HepG2 (cell line): Measurements from ENCODE around the gene RBMS2. TPM values are rescaled to one million over a fixed set of nuclear protein-coding genes. Genes with fewer than 3 reads are reported as not detected.

Experiments used
- ATAC-seq: fragments of 200-7000 bp; cut with Tn5 transposase; 3 replicates; pipeline ENCODE4 v1.9.1; 2020; ENCODE audit warnings: mild to moderate bottlenecking, moderate library complexity
- BruUV-seq: library from RNA; stranded (reverse); fragments of 400-500 nt; replicated peaks from 2 replicates; lab custom pipeline; 2021; lab: Mats Ljungman, UMichigan
- CTCF ChIA-PET: fragments of 300-600 bp; formaldehyde crosslinking; extraction: SDS; loops from one replicate; lab custom pipeline; 2021; ENCODE audit warnings: low total read pairs, inconsistent platforms, low intra/inter-chr PET ratio; lab: Yijun Ruan, JAX
- POLR2A ChIA-PET: fragments of 350-600 bp; sonication (Branson Sonifier 250); formaldehyde crosslinking; loops from one replicate; lab custom pipeline; 2020; ENCODE audit warnings: antibody characterized with exemption, inconsistent platforms; lab: Yijun Ruan, JAX
- DNase-seq: peaks from one replicate; pipeline ENCODE4 v3.0.0-alpha.2; 2015; ENCODE audit warnings: low spot score
- FAIRE-seq: peaks from 3 replicates; lab custom pipeline; 2011; peaks lifted over from hg19 to GRCh38; lab: Jason Lieb, UNC
- H2AFZ ChIP-seq: one replicate; pipeline ENCODE4 v1.6.1; 2011; ENCODE audit warnings: low read length, inconsistent platforms
- H3K27ac ChIP-seq: fragments of 300-600 bp; 3 replicates; pipeline ENCODE4 v1.8.0; 2011; ENCODE audit warnings: mixed run types, mild to moderate bottlenecking, mixed read lengths, low read length, inconsistent platforms; ENCODE audit not compliant: insufficient read depth; ENCODE audit errors: extremely low read length
- H3K27me3 ChIP-seq, 2 experiments: fragments of 200-600 bp in 1 of 2; 2 replicates in 1 of 2; 3 replicates in 1 of 2; pipeline versions ENCODE4 v1.6.0 to v1.8.0; 2011; ENCODE audit warnings: low read length in 2 of 2, mild to moderate bottlenecking in 2 of 2, moderate library complexity in 2 of 2, inconsistent platforms in 1 of 2; ENCODE audit not compliant: insufficient read depth in 2 of 2, control insufficient read depth in 1 of 2
- H3K36me3 ChIP-seq, 2 experiments: fragments of 200-600 bp in 1 of 2; replicated peaks in 1 of 2; 2 replicates in 1 of 2; 3 replicates in 1 of 2; pipeline versions ENCODE4 v1.5.1 to v1.8.0; 2011; ENCODE audit warnings: low read length in 2 of 2, inconsistent platforms in 1 of 2; ENCODE audit not compliant: insufficient read depth in 2 of 2, control insufficient read depth in 1 of 2
- H3K4me1 ChIP-seq: 2 replicates; pipeline ENCODE4 v1.5.1; 2012; ENCODE audit warnings: low read length, inconsistent platforms; ENCODE audit not compliant: insufficient read depth
- H3K4me2 ChIP-seq: 2 replicates; pipeline ENCODE4 v1.6.0; 2011; ENCODE audit warnings: low read depth, low read length, inconsistent platforms
- H3K4me3 ChIP-seq, 3 experiments: fragments of 200-600 bp in 1 of 3; sonication (generic), shearing (Covaris generic) in 1 of 3; replicated peaks in 1 of 3; 2 replicates each; pipeline ENCODE4 v1.5.1; 2011 to 2016; ENCODE audit warnings: low read length in 3 of 3, inconsistent platforms in 2 of 3, low read depth in 2 of 3, mild to moderate bottlenecking in 2 of 3, control low read depth in 1 of 3, mixed read lengths in 1 of 3; ENCODE audit not compliant: insufficient read depth in 1 of 3
- H3K79me2 ChIP-seq: one replicate; pipeline ENCODE4 v1.6.1; 2011; ENCODE audit warnings: low read length, inconsistent platforms; ENCODE audit not compliant: insufficient read depth
- H3K9ac ChIP-seq: 2 replicates; pipeline ENCODE4 v1.6.0; 2011; ENCODE audit warnings: mild to moderate bottlenecking, low read depth, low read length, inconsistent platforms; ENCODE audit not compliant: insufficient read depth
- H3K9me3 ChIP-seq: 2 replicates; pipeline ENCODE4 v1.5.1; 2012; ENCODE audit warnings: mild to moderate bottlenecking, low read length
- H4K20me1 ChIP-seq: 2 replicates; pipeline ENCODE4 v1.6.0; 2011; ENCODE audit warnings: inconsistent platforms, mild to moderate bottlenecking, low read length, moderate library complexity; ENCODE audit not compliant: insufficient read depth
- DMTF1 ChIP-seq: sonication (generic); formaldehyde crosslinking; IDR thresholded peaks from 2 replicates; pipeline ENCODE4 v1.4.0; 2020; ENCODE audit warnings: mild to moderate bottlenecking, missing genetic modification reagents
- E2F1 ChIP-seq: sonication (generic); formaldehyde crosslinking; IDR thresholded peaks from 2 replicates; pipeline ENCODE4 v1.5.0; 2020; ENCODE audit warnings: missing genetic modification reagents
- FOXA3 ChIP-seq: IDR thresholded peaks from 2 replicates; pipeline ENCODE4 v1.6.1; 2016; ENCODE audit warnings: missing genetic modification reagents, missing compliant biosample characterization
- FOXM1 ChIP-seq: sonication (generic); formaldehyde crosslinking; IDR thresholded peaks from 2 replicates; pipeline ENCODE4 v1.5.0; 2020; ENCODE audit warnings: missing genetic modification reagents
- GLI4 ChIP-seq: sonication (generic); formaldehyde crosslinking; IDR thresholded peaks from 2 replicates; pipeline ENCODE4 v1.5.1; 2020; ENCODE audit warnings: missing genetic modification reagents, mild to moderate bottlenecking, moderate library complexity, borderline replicate concordance
- GLMP ChIP-seq: sonication (generic); formaldehyde crosslinking; IDR thresholded peaks from 2 replicates; pipeline ENCODE4 v1.9.0; 2021; ENCODE audit warnings: missing genetic modification reagents, mild to moderate bottlenecking, borderline replicate concordance
- ISL2 ChIP-seq: sonication (generic); formaldehyde crosslinking; IDR thresholded peaks from 2 replicates; pipeline ENCODE4 v1.5.0; 2020; ENCODE audit warnings: missing genetic modification reagents
- PHF8 ChIP-seq: sonication (generic); formaldehyde crosslinking; IDR thresholded peaks from 2 replicates; pipeline ENCODE4 v1.5.0; 2020; ENCODE audit warnings: missing genetic modification reagents
- SKI ChIP-seq: fragments of 450-650 bp; IDR thresholded peaks from one replicate; pipeline ENCODE4 v1.6.1; 2018; ENCODE audit warnings: mild to moderate bottlenecking; ENCODE audit not compliant: partially characterized antibody
- TBP ChIP-seq: sonication (generic); formaldehyde crosslinking; IDR thresholded peaks from 2 replicates; pipeline ENCODE4 v1.5.0; 2020; ENCODE audit warnings: missing genetic modification reagents
- TOE1 ChIP-seq: sonication (generic); formaldehyde crosslinking; IDR thresholded peaks from 2 replicates; pipeline ENCODE4 v1.4.0; 2020; ENCODE audit warnings: mild to moderate bottlenecking, missing genetic modification reagents
- ZBTB26 ChIP-seq: IDR thresholded peaks from 2 replicates; pipeline ENCODE4 v1.6.1; 2016; ENCODE audit warnings: missing compliant biosample characterization, missing genetic modification reagents, borderline replicate concordance
- ZNF136 ChIP-seq: sonication (generic); formaldehyde crosslinking; IDR thresholded peaks from 2 replicates; pipeline ENCODE4 v1.8.1; 2022; ENCODE audit warnings: low read depth, mild to moderate bottlenecking, moderate library complexity, missing genetic modification reagents
- ZNF343 ChIP-seq: sonication (generic); formaldehyde crosslinking; IDR thresholded peaks from 2 replicates; pipeline ENCODE4 v1.4.0; 2020; ENCODE audit warnings: mild to moderate bottlenecking, missing genetic modification reagents
- ZNF510 ChIP-seq: sonication (generic); formaldehyde crosslinking; IDR thresholded peaks from 2 replicates; pipeline ENCODE4 v1.4.0; 2020; ENCODE audit warnings: low read depth, mild to moderate bottlenecking, missing genetic modification reagents
- ZNF563 ChIP-seq: sonication (generic); formaldehyde crosslinking; IDR thresholded peaks from 2 replicates; pipeline ENCODE4 v1.8.0; 2022; ENCODE audit warnings: mild to moderate bottlenecking, moderate library complexity, missing genetic modification reagents
- ZNF678 ChIP-seq: sonication (generic); formaldehyde crosslinking; IDR thresholded peaks from 2 replicates; pipeline ENCODE4 v1.4.0; 2020; ENCODE audit warnings: mild to moderate bottlenecking, missing genetic modification reagents
- WGBS: methylation state at CpG from one replicate; pipeline ENCODE4 v1.1.6; 2017; ENCODE audit warnings: low lambda C conversion rate; 5-methylcytosine and 5-hydroxymethylcytosine counted together
- in situ Hi-C: cut with HindIII; loops from 2 replicates; pipeline ENCODE4 v1.10.0; 2017; ENCODE audit warnings: low pct_unique_long_range_greater_than_20kb; ENCODE audit not compliant: extremely low pct_ligation_motif_present
- intact Hi-C: fragments of 100-400 bp; cut with micrococcal nuclease; formaldehyde crosslinking; loops from one replicate; pipeline ENCODE4 v1.10.0; 2022; ENCODE audit not compliant: unreplicated experiment
- polyA plus RNA-seq, 8 experiments: library from polyadenylated mRNA; depleted of rRNA in 3 of 8; stranded (reverse) in 7 of 8; unstranded in 1 of 8; fragments of >200 nt; fragmentation: Illumina TruSeq in 4 of 8; extraction: Trizol in 4 of 8; gene quantifications; 2 replicates each; pipeline versions ENCODE4 v1.2.1 to v1.2.3, GENCODE V29; 2011 to 2016; ENCODE audit warnings: low read depth in 4 of 8, missing spikeins in 1 of 8, mixed read lengths in 1 of 8; ENCODE audit not compliant: insufficient read depth in 1 of 8
- total RNA-seq, 5 experiments: library from RNA; depleted of rRNA; stranded (reverse); fragments of >200 nt; fragmentation: Illumina TruSeq; extraction: Trizol; gene quantifications; 2 replicates each; pipeline ENCODE4 v1.2.3, GENCODE V29; 2016; ENCODE audit warnings: low read depth in 1 of 5

Gene RBMS2
- total and polyA plus RNA-seq, 2 of the 13 experiments (the other 11 are each of a cell fraction or from before 2014, with no cell fraction given): 0.53 to 7.4 TPM

GRCh38 chr12:56636675-56637540 lies 115.3 kb downstream of the RBMS2 start:
- H3K79me2 ChIP-seq: peaks cover 24% of the 10 kb centered on the region
- no peaks in the 10 kb centered on the region for H4K20me1 ChIP-seq
- DNase-seq (peak; percentile 100), FAIRE-seq (peak; percentile 98), ATAC-seq (peak; percentile 74)
- H3K9me3 ChIP-seq: no peaks in the 10 kb centered on the region
- H3K27ac ChIP-seq: peak overlapping the region; percentile 92
- intact Hi-C loops (loop anchor here (1.0 kb wide), 4 partner anchors 8 to 124 kb away; partner anchors contain the start of gene ATP5F1B), in situ Hi-C loops (no loop called here)
- H3K4me3 ChIP-seq: peak overlapping the region; percentile 68 to 92 (median 80)
- peak overlapping the region; percentile 87 for H2AFZ ChIP-seq
- peaks cover 35% of the 10 kb centered on the region for H3K4me1 ChIP-seq
- ChIA-PET POLR2A (interaction anchor here (0.6 to 3.9 kb wide), 27 partner anchors 8 to 818 kb away, joined by 3 to 58 read pairs (median 4); partner anchors contain the start of genes ATP5F1B, CNPY2, CS and DNAJC14), CTCF (interaction anchor here (0.8 to 1.8 kb wide), 3 partner anchors 9 to 124 kb away, joined by 4 to 5 read pairs (median 4); partner anchors contain the start of gene ATP5F1B)
- H3K4me2 ChIP-seq: peak overlapping the region; percentile 100
- H3K27me3 ChIP-seq: peaks cover 0 to 3% of the 10 kb centered on the region in 2 experiments; a peak in 1 of 5 replicates
- H3K36me3 ChIP-seq: peaks cover 3 to 35% of the 10 kb centered on the region in 2 experiments
- BruUV-seq: TSS peak; percentile 83
- 3% methylated on average over 8 of the region's 12 CpGs for WGBS
- H3K9ac ChIP-seq: peak overlapping the region; percentile 77
- TF ChIP-seq PHF8 (CRISPR knock-in tag) (0 out of 2 replicates have a peak, but pooled peaks have one; percentile 31), GLMP (CRISPR knock-in tag) (no peak), ZBTB26 (CRISPR knock-in tag) (0 out of 2 replicates have a peak, but pooled peaks have one; percentile 37), FOXM1 (CRISPR knock-in tag) (no peak), FOXA3 (CRISPR knock-in tag) (peak; percentile 86), GLI4 (CRISPR knock-in tag) (no peak), DMTF1 (CRISPR knock-in tag) (no peak), ZNF343 (CRISPR knock-in tag) (no peak), ZNF136 (CRISPR knock-in tag) (no peak; the same call in 1 of the 2 replicates), ISL2 (CRISPR knock-in tag) (peak; percentile 39; the same call in 1 of the 2 replicates), TOE1 (CRISPR knock-in tag) (0 out of 2 replicates have a peak, but pooled peaks have one; percentile 70), TBP (CRISPR knock-in tag) (no peak), ZNF563 (CRISPR knock-in tag) (no peak), ZNF510 (CRISPR knock-in tag) (no peak), ZNF678 (CRISPR knock-in tag) (no peak), E2F1 (CRISPR knock-in tag) (no peak), SKI (peak; percentile 35)
